PC-3 (cell line): ENCODE results near the gene SLC7A1. TPM values are rescaled to one million over a fixed set of nuclear protein-coding genes. Genes with fewer than 3 reads are reported as not detected.

ENCODE experiments used
- ATAC-seq: fragments of 200-7000 bp; cut with Tn5 transposase; 2 replicates; pipeline ENCODE4 v1.9.1; 2020; ENCODE audit warnings: mild to moderate bottlenecking, moderate library complexity
- BruUV-seq: library from RNA; stranded (reverse); fragments of 400-500 nt; replicated peaks from 2 replicates; lab custom pipeline; 2021; lab: Mats Ljungman, UMichigan
- CTCF ChIA-PET: fragments of 300-600 bp; sonication (Branson Sonifier 250); formaldehyde crosslinking; loops from one replicate; lab custom pipeline; 2022; ENCODE audit warnings: antibody characterized with exemption; lab: Charles Lee
- POLR2A ChIA-PET: fragments of 300-600 bp; sonication (Branson Sonifier 250); formaldehyde crosslinking; loops from one replicate; lab custom pipeline; 2022; ENCODE audit warnings: antibody characterized with exemption; ENCODE audit not compliant: unreplicated experiment; lab: Charles Lee
- DNase-seq: peaks from one replicate; pipeline ENCODE4 v3.0.0-alpha.2; 2015
- H2AFZ ChIP-seq: fragments of 300-600 bp; sonication (generic); 2 replicates; pipeline ENCODE4 v1.6.0; 2016; ENCODE audit warnings: antibody characterized with exemption, low read length
- H3F3A ChIP-seq: fragments of 300-600 bp; sonication (generic); one replicate; pipeline ENCODE4 v1.6.0; 2017; ENCODE audit warnings: antibody characterized with exemption, low read length, control low read depth, mild to moderate bottlenecking; ENCODE audit not compliant: unreplicated experiment
- H3K27ac ChIP-seq: fragments of 300-600 bp; sonication (generic); 2 replicates; pipeline ENCODE4 v1.5.1; 2016; ENCODE audit warnings: mild to moderate bottlenecking, low read length
- H3K27me3 ChIP-seq: fragments of 300-600 bp; sonication (generic); 2 replicates; pipeline ENCODE4 v1.6.1; 2016; ENCODE audit warnings: low read length, mixed read lengths
- H3K36me3 ChIP-seq: fragments of 300-600 bp; sonication (generic); 2 replicates; pipeline ENCODE4 v1.6.1; 2016; ENCODE audit warnings: low read depth, mixed run types, low read length, mixed read lengths
- H3K4me1 ChIP-seq: fragments of 300-600 bp; sonication (generic); 2 replicates; pipeline ENCODE4 v1.5.1; 2016; ENCODE audit warnings: low read length; ENCODE audit not compliant: insufficient read depth
- H3K4me2 ChIP-seq: fragments of 300-600 bp; sonication (generic); 2 replicates; pipeline ENCODE4 v1.6.0; 2016; ENCODE audit warnings: low read length
- H3K4me3 ChIP-seq: fragments of 300-600 bp; sonication (generic); 2 replicates; pipeline ENCODE4 v1.5.1; 2016; ENCODE audit warnings: mild to moderate bottlenecking, low read length, mixed read lengths
- H3K79me2 ChIP-seq: fragments of 300-600 bp; sonication (generic); 2 replicates; pipeline ENCODE4 v1.6.1; 2017; ENCODE audit warnings: low read length, mixed read lengths
- H3K9ac ChIP-seq: fragments of 300-600 bp; sonication (generic); 2 replicates; pipeline ENCODE4 v1.6.0; 2016; ENCODE audit warnings: mild to moderate bottlenecking, low read length
- H3K9me2 ChIP-seq: fragments of 300-600 bp; sonication (generic); replicated peaks from 2 replicates; pipeline ENCODE4 v1.6.1; 2016; ENCODE audit warnings: mixed run types, low read length, mixed read lengths
- H3K9me3 ChIP-seq: fragments of 300-600 bp; sonication (generic); 2 replicates; pipeline ENCODE4 v1.6.1; 2016; ENCODE audit warnings: low read length, mixed read lengths
- H4K20me1 ChIP-seq: fragments of 300-600 bp; sonication (generic); 2 replicates; pipeline ENCODE4 v1.6.1; 2016; ENCODE audit warnings: low read length, mixed read lengths
- EZH2 ChIP-seq: fragments of 300-600 bp; sonication (generic); IDR thresholded peaks from one replicate; pipeline ENCODE4 v1.6.1; 2017; ENCODE audit warnings: antibody characterized with exemption, mild to moderate bottlenecking, low read length; ENCODE audit not compliant: unreplicated experiment
- EZH2phosphoT487 ChIP-seq: fragments of 300-600 bp; sonication (generic); IDR thresholded peaks from 2 replicates; pipeline ENCODE4 v1.6.1; 2018; ENCODE audit warnings: mild to moderate bottlenecking, antibody characterized with exemption, low read length, borderline replicate concordance
- intact Hi-C: fragments of 100-400 bp; cut with micrococcal nuclease; formaldehyde crosslinking; loops from 2 replicates; pipeline ENCODE4 v1.9.0; 2023
- total RNA-seq: library from RNA; depleted of rRNA; stranded (reverse); fragments of >200 nt; gene quantifications from 2 replicates; pipeline ENCODE4 v1.2.3, GENCODE V29; 2014
- TF ChIP-seq, protein P1 (sequence below): fragments of 300-600 bp; sonication (generic); conservative IDR thresholded peaks from 2 replicates; pipeline ENCODE4 v1.5.1; 2017; ENCODE audit warnings: antibody characterized with exemption, low read depth, mild to moderate bottlenecking, low read length

SLC7A1 gene
- total RNA-seq, 1 experiment from 2014 or later: 19.5 TPM

DNA sequence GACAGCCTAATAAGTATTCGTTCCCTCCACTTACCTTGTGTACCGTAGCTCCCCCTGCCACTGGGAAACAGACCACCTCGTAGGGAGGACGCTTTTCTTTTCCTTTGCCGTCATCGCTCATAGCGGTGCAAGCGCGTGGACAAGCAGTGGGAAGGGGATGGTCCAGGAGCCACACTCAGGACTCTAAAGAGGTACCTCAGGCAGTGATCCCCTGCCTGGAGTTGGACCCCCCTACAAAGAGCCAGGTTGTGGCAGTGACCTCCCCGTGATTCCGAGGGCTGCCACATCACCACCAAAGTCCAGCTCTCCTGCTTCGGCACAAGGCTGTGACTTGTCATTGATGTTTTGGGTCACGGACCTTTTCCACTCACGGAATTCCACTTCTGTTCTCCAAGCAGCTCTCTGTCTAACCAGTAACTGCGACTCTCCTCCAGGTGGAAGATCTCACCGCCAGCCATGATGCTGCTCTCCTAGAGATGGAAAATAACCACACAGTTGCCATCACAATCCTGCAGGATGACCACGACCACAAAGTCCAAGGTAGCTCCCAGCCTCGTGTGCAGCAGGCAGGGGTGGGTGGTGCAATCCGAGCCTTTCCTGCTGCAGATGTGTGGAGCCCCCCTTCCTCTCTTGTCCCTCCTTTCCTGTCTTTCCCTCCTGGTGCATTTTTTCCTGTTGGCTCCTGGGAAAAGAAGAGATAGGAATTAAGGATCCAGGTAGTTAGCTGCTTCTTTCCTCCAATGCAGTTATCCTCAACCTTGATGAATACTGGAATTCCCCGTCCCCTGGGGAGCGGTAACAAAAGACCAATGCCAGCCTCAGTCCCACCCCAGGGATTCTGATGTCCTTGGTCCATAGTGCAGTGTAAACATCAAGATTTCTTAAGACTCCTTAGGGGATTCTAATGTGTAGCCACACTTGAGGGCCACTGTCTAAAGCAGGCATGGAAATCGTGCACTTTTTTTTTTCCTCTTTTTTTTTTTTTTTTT lies 107.7 kb downstream of the SLC7A1 start:
- H3K4me3 ChIP-seq: no peak overlapping the region
- no peaks in the 10 kb centered on the region for H3F3A ChIP-seq
- no peaks in the 10 kb centered on the region for H3K9me2 ChIP-seq
- H3K9me3 ChIP-seq: no peaks in the 10 kb centered on the region
- intact Hi-C loops: no loop called here
- no TSS peak for BruUV-seq
- H3K36me3 ChIP-seq: no peaks in the 10 kb centered on the region
- DNase-seq (no peak), ATAC-seq (no peak)
- H3K79me2 ChIP-seq: no peaks in the 10 kb centered on the region
- CTCF ChIA-PET: no interaction called here
- H3K27me3 ChIP-seq: peaks cover 71% of the 10 kb centered on the region
- H3K27ac ChIP-seq: no peak overlapping the region
- H4K20me1 ChIP-seq: no peaks in the 10 kb centered on the region
- TF ChIP-seq, protein P1, sequence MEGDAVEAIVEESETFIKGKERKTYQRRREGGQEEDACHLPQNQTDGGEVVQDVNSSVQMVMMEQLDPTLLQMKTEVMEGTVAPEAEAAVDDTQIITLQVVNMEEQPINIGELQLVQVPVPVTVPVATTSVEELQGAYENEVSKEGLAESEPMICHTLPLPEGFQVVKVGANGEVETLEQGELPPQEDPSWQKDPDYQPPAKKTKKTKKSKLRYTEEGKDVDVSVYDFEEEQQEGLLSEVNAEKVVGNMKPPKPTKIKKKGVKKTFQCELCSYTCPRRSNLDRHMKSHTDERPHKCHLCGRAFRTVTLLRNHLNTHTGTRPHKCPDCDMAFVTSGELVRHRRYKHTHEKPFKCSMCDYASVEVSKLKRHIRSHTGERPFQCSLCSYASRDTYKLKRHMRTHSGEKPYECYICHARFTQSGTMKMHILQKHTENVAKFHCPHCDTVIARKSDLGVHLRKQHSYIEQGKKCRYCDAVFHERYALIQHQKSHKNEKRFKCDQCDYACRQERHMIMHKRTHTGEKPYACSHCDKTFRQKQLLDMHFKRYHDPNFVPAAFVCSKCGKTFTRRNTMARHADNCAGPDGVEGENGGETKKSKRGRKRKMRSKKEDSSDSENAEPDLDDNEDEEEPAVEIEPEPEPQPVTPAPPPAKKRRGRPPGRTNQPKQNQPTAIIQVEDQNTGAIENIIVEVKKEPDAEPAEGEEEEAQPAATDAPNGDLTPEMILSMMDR: no peak
- TF ChIP-seq EZH2: no peak
- TF ChIP-seq EZH2phosphoT487: no peak
- H3K4me1 ChIP-seq: no peaks in the 10 kb centered on the region
- no peak overlapping the region for H3K9ac ChIP-seq
- H2AFZ ChIP-seq: no peak overlapping the region
- POLR2A ChIA-PET: no interaction called here
- no peak overlapping the region for H3K4me2 ChIP-seq

DNA sequence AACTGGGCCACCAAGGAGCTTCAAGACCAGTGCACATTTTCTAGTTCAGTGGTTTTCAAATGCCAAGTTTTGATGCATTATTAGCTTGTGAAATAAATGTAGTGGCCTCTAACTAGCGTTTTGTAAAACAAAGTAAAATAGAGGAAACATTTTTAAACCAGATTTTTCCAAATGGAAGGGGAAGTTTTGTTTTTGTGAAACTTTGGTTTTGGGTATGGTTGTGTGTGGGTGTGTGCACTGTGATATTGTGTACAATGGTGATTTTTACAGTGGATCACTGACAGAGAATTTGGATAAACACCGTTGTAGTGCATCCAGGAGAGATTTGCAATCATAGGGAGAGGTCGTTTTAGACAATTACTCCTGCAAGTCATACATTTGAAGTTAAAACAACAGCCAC lies 108.9 kb downstream of the SLC7A1 start:
- no peak for DNase-seq
- no peak overlapping the region for H3K4me2 ChIP-seq
- H3K27me3 ChIP-seq: peaks cover 80% of the 10 kb centered on the region
- H3K27ac ChIP-seq: no peak overlapping the region
- intact Hi-C loops: no loop called here
- H3K4me1 ChIP-seq: no peaks in the 10 kb centered on the region
- H3F3A ChIP-seq: no peaks in the 10 kb centered on the region
- CTCF ChIA-PET: no interaction called here
- no peaks in the 10 kb centered on the region for H3K79me2 ChIP-seq
- H2AFZ ChIP-seq: no peak overlapping the region
- ATAC-seq: no peak
- H3K9me3 ChIP-seq: no peaks in the 10 kb centered on the region
- H3K9ac ChIP-seq: no peak overlapping the region
- no peaks in the 10 kb centered on the region for H3K9me2 ChIP-seq
- H3K4me3 ChIP-seq: no peak overlapping the region
- BruUV-seq: no TSS peak
- POLR2A ChIA-PET: no interaction called here
- H4K20me1 ChIP-seq: no peaks in the 10 kb centered on the region
- H3K36me3 ChIP-seq: no peaks in the 10 kb centered on the region
- no peak for TF ChIP-seq EZH2
- no peak for TF ChIP-seq EZH2phosphoT487
- TF ChIP-seq, protein P1: no peak

DNA sequence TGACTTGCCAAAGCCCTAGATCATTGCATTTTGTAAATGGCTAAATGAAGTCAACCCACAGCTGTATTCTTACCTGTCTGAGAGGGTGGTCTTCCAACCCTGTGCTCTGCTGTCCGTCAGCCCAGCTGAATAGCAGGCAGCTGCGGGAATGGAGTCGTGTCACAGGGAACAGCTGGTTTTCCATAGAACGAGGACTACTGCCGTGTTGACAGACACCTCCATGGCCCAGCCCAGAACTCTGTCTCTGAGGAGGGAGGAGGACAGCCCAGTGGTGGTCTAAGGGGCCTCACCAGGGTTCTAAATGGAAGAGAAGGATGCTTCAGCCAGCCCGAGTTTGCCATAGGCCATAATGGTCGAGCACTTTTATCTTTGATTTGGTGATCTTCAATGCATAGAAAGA lies 110.7 kb downstream of the SLC7A1 start:
- Histone ChIP-seq H3K9me2 (no peaks in the 10 kb centered on the region), H3K4me3 (no peak overlapping the region), H3K27me3 (peaks cover 87% of the 10 kb centered on the region), H3K36me3 (no peaks in the 10 kb centered on the region), H3K9me3 (no peaks in the 10 kb centered on the region), H3K9ac (no peak overlapping the region), H3F3A (no peaks in the 10 kb centered on the region), H3K4me1 (no peaks in the 10 kb centered on the region), H3K4me2 (no peak overlapping the region), H2AFZ (no peak overlapping the region), H3K27ac (no peak overlapping the region), H3K79me2 (no peaks in the 10 kb centered on the region), H4K20me1 (no peaks in the 10 kb centered on the region)
- no peak for DNase-seq
- intact Hi-C loops: no loop called here
- no peak for ATAC-seq
- ChIA-PET CTCF (no interaction called here), POLR2A (no interaction called here)
- BruUV-seq: no TSS peak
- TF ChIP-seq, protein P1: no peak
- TF ChIP-seq EZH2phosphoT487: no peak
